IPS-18c (cell line): Measurements from ENCODE around the gene PRKRIP1.
"Not testable (repeated sequence)": the region's sequence is repeated elsewhere in the genome, so short reads cannot be mapped to it uniquely, and the experiment has no call there.

ENCODE experiments used
- H3K4me3 ChIP-seq: 2 replicates; pipeline ENCODE4 v1.7.0; 2013; ENCODE audit warnings: low read depth, mild to moderate bottlenecking, low read length, moderate library complexity; ENCODE audit not compliant: insufficient read depth
- H3K9me3 ChIP-seq: one replicate; pipeline ENCODE4 v1.6.1; 2013; ENCODE audit warnings: mild to moderate bottlenecking, low read length, moderate library complexity; ENCODE audit not compliant: control insufficient read depth, insufficient read depth

PRKRIP1 gene

DNA sequence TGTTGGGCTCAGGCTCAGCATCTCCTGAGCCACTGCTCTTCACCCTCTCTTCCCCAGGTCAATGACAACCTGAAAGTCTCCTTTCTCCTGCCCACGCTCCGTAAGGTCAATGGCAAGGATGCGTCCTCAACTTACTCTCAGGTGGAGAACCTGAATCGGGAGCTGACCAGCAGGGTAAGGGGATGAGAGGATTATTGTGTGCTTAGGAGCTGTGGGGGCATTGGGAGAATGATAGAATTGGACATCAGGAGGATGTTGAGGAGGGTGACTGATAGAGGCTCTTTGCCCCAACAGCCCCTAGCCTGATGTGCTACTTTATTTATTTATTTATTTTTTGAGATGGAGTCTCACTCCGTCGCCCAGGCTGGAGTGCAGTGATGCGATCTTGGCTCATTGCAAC is 69.9 kb downstream of the PRKRIP1 start:
- no peaks in the 10 kb centered on the region for H3K9me3 ChIP-seq
- H3K4me3 ChIP-seq: no peak overlapping the region

DNA sequence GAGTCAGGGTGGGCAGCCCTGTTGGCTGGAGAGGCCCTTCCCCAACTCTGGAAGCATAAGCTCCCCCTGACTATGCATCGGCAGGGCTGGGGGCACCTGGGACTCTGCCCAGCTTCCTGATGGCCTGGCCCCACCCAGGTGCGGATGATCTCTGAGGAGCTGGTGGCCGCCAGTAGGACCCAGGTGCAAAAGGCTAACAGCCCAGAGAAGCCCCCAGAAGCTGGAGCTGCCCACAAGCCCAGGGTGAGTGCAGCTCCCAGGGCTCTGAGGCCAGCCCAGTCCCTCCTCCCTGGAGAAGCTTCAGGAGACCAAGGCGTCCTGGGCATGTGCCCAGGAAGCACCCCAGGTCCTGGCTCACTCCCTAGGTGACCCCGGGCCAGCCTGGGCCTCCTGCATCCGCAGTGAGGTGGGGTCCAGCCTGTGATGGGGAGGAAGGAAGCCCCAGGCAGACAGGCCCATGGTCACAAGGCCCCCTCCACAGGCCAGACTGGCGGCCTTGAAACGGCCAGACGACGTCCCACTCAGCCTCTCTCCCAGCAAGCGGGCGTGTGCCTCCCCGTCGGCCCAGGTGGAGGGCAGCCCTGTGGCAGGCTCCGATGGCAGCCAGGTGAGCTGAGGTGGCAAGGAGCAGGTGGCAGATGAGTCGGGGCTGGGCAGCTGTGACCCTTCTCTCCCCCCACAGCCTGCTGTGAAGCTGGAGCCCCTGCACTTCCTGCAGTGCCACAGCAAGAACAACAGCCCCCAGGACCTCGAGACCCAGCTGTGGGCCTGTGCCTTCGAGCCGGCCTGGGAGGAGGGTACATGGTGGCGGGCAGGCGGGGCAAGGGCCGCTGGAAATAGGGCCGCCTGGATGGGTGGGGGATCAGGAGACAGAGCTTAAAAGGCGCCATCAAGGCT is 71.7 kb downstream of the PRKRIP1 start:
- no peaks in the 10 kb centered on the region for H3K9me3 ChIP-seq
- no peak overlapping the region for H3K4me3 ChIP-seq

DNA sequence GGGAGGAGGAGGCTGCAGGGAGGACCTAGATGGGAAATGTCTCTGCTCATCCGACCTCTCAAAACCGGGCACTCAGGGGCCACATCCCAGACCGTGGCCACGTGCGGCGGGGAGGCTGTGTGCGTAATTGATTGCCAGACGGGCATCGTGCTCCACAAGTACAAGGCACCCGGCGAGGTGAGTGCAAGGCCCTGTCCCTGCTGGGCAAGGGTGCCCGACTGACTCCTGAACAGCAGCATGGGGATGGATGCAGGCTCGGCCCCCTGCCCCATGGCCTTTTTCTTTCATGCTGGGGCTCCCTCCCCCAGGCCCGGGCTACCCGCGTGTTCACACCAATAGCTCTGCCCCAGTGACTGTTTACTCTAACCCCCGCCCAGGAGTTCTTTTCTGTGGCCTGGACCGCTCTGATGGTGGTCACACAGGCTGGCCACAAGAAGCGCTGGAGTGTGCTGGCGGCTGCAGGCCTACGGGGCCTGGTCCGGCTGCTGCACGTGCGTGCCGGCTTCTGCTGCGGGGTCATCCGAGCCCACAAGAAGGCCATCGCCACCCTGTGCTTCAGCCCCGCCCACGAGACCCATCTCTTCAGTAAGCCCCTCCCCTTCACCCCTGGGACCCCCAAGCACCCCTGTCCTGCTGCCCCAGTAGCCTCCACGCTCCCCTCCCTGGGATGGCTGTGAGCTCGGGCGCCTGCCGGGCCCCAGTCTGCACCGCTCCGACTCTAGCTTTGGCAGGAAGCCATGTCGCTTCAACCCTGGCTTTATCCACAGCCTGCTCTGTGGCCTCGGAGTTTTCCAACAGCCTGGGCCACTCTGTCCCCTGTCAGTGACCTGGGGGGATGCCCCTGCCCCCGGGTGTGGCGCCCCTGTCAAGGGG is 72.6 kb downstream of the PRKRIP1 start:
- no peaks in the 10 kb centered on the region for H3K9me3 ChIP-seq

DNA sequence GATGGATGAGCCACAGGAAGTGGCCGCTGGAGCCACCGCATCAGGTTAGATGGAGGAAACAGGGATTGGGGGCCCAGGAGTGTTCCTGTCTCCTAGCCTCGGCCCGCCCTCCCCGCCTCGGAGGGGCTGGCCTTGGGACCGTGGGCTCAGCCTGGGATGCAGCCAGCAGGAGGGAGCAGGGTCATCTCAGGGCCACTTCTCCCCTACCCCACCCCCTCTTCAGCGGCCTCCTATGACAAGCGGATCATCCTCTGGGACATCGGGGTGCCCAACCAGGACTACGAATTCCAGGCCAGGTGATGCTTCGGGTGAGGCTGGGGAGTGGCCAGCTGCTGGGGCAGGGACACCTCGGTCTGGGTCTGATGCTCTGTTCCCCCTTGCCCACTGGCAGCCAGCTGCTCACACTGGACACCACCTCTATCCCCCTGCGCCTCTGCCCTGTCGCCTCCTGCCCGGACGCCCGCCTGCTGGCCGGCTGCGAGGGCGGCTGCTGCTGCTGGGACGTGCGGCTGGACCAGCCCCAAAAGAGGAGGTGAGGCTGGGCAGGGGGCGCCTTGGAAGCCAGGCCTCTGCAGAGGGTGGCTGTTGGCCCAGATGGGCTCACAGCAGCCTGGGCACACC is 73.3 kb downstream of the PRKRIP1 start:
- Histone ChIP-seq H3K4me3 (no peak overlapping the region), H3K9me3 (no peaks in the 10 kb centered on the region)

More for the DNA sequence above, 72.6 kb downstream of the PRKRIP1 start:
- H3K4me3 ChIP-seq: no peak overlapping the region

DNA sequence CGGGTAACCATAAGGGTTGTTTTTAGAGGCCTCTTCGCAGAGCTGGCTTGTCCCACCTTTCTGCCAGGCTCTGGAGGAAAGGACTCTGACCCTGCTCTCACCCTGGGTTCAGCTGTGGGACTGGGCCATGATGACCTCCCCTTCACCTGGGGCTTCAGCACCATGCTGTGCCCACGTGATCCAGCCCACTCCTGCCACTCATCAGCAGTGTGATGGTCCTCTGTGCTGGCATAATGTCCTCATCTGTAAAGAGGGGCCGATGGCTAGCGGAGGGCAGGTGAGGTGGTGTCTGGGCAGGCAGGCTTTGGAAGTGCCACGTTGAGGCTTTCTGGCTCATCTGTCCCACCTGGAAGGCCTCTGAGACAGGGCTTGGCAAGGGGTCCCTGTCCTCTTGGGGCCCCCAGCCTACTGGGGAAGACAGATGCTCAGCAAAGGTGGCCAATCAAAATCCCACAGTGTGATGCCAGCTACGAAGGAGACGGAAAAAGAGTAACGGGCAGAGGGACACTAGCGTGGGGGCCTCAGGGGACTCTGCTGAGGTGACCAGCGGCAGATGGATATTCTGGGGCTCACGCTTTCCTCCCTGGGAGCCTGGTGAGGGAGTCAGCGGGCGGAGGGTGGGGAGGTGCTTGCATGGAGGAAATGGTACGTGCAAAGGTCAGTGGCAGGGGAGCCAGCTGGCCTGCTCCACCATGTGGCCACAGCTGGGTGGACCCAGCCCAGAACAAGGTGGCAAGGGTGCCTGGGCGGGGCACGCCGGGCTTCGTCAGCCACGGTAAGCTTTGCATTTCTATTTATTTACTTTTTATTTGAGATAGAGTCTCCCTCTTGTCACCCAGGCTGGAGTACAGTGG is 74.0 kb downstream of the PRKRIP1 start:
- no peaks in the 10 kb centered on the region for H3K9me3 ChIP-seq
- no peak overlapping the region for H3K4me3 ChIP-seq

DNA sequence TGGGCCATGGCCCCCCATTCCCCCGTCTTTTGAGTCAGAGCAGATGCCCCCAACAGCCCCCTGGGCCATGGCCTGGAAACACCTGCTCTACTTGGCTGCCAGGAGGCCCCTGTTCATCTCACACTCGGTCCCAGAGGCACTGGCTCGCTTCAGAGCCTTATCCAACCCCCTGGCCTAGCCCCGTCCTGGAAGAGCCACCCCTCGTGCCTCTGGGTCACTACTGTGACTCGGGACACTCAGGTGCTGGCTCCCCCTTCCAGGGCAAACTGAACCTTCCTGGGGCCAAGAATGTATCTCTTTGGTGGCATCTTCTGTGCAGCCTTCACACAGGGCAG is 75.6 kb downstream of the PRKRIP1 start:
- no peaks in the 10 kb centered on the region for H3K9me3 ChIP-seq
- no peak overlapping the region for H3K4me3 ChIP-seq

DNA sequence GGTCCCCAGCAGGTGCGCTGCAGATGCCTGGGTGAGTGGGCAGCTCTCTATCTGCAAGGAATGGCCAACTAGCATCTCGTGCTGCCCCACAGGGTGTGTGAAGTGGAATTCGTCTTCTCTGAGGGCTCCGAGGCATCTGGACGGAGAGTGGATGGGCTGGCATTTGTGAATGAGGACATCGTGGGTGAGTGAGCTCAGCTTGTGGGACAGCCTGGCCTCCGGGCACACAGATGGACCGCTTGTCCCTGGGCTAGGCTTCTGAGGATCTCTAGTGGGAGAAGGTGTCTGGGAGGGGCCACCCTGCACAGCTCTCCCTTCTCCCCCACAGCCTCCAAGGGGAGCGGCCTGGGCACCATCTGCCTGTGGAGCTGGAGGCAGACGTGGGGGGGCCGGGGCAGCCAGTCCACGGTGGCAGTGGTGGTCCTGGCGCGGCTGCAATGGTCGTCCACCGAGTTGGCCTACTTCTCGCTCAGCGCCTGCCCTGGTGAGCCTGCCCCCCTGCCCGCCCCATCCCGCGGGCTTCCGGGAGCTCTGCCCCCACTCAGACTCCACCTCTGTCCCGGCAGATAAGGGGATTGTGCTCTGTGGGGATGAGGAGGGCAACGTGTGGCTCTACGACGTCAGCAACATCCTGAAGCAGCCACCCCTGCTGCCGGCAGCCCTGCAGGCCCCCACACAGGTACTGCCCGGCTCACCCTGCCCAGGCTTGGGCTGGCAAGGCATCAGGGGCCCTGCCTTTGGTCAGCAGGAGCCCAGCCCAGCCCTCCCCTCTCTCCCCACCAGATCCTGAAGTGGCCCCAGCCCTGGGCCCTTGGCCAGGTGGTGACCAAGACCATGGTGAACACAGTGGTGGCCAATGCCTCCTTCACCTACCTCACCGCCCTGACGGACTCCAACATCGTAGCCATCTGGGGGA is 76.2 kb downstream of the PRKRIP1 start:
- no peak overlapping the region for H3K4me3 ChIP-seq
- H3K9me3 ChIP-seq: no peaks in the 10 kb centered on the region

DNA sequence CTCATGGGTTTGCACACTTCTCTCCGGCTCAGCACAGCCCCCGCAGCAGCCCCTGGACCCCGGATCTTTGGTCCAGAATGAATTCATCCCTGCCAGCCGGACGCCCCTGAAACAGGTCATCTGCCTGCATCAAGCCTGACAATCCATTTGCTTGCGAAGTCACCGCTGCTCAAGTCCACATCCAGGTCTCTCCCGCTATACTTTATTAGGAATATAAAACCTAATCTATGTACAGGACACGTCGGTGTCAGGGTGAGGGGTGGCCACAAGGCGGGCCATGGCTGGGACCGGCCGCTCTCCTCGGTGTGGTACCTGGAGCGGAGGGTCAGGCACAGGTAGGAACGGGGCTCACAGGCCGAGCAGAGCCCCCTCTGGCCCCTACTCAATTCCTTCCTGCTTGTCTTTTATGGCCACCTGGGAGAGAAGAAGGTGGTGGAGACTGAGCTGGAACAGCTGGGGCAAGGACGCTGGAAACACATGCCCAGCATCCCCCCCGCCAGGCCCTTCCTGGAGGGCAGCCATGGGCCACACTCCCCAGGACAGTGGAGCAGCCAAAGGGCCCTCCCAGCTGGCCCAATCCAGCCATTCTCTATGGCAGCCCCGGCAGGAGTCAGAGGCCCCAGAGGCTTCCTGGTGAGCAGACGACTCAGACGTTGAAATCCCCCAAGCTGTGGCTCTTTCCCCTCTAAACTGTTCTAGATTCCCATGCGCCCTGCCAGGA is 77.3 kb downstream of the PRKRIP1 start:
- H3K9me3 ChIP-seq: no peaks in the 10 kb centered on the region
- H3K4me3 ChIP-seq: no peak overlapping the region

DNA sequence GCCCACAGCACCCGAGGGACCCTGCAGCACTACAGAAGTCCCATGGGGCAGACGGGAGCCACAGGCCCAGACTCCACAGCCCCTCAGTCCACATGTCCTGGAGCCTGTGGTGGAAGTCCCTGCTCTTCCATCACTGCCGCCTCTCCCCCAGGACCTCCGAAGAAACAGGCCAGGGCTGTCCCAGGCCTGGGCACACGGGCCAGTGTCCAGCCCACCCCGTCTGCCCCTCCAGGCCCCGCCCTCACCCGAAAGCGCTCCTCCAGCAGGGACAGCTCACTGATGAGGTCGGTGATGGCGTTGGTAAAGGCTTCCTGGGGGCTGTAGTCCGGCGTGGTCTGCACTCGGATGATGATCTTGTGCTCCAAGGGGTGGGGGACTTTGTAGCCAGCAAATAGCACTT is 78.0 kb downstream of the PRKRIP1 start:
- H3K4me3 ChIP-seq, H3K9me3 ChIP-seq: not testable (repeated sequence)

DNA sequence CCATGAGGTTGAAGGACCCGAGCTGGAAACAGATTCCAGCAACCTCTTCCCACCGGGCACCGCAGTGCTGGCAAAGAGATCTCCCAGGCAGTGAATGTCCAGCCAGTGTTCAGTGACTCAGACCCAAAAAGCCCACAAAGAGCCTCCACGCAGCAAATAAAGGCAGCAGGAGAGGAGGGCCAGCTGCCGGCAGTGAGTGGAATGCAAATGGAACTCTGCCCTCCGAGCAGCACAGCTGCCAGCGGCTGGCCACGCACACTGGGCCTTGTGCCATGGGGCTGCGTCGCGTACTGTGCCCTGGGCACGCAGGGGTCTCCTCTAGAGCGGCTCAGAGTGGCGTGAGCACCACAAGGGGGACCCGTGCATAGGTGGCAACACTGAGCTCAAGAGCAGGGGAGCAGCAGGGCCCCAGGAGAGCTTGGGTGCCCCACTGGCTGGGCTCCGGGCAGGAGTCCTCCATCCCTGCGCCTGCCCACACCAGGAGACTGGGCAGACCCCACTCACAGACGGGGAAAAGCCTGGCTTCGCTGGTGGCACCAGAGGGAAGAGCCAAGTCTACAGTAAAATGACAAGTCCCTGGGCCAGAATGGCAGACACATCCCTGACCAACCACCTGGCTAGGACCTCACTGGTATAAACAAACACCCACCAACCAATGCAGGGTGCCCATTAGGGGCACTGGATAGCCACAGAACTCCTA is 78.7 kb downstream of the PRKRIP1 start:
- H3K4me3 ChIP-seq, H3K9me3 ChIP-seq: not testable (repeated sequence)
